K562 (cell line): Measurements from ENCODE around the gene DTNA. TPM values are rescaled to one million over a fixed set of nuclear protein-coding genes. Genes with fewer than 3 reads are reported as not detected.

Source experiments
- ATAC-seq: fragments of 200-7000 bp; cut with Tn5 transposase; 3 replicates; pipeline ENCODE4 v1.9.1; 2020; ENCODE audit warnings: moderate library complexity
- BruUV-seq: library from RNA; stranded (reverse); fragments of 400-500 nt; replicated peaks from 2 replicates; lab custom pipeline; 2021; lab: Mats Ljungman, UMichigan
- CTCF ChIA-PET: fragments of 300-600 bp; formaldehyde crosslinking; extraction: SDS; loops from one replicate; lab custom pipeline; 2021; ENCODE audit warnings: low intra/inter-chr PET ratio; lab: Yijun Ruan, JAX
- POLR2A ChIA-PET: fragments of 300-600, 350-650 bp; sonication (Branson Sonifier 250); formaldehyde crosslinking; extraction: SDS; loops from one replicate; lab custom pipeline; 2021; ENCODE audit warnings: antibody characterized with exemption, inconsistent platforms; lab: Yijun Ruan, JAX
- DNase-seq, 4 experiments: peaks; one replicate each; pipeline versions ENCODE4 v3.0.0 to v3.0.0-alpha.2; 2011 to 2018; ENCODE audit warnings: low spot score in 3 of 4, mixed read lengths in 3 of 4; ENCODE audit errors: extremely low read depth in 1 of 4
- FAIRE-seq: peaks from 2 replicates; lab custom pipeline; 2011; peaks lifted over from hg19 to GRCh38; lab: Jason Lieb, UNC
- H2AFZ ChIP-seq: 2 replicates; pipeline ENCODE4 v1.6.0; 2011; ENCODE audit warnings: low read depth, low read length, control low read depth, inconsistent platforms
- H3K27ac ChIP-seq: fragments of 200-600 bp; 3 replicates; pipeline ENCODE4 v1.8.0; 2011; ENCODE audit warnings: low read depth, mild to moderate bottlenecking, control low read depth, inconsistent platforms, low read length, moderate library complexity, mixed read lengths; ENCODE audit errors: extremely low read depth
- H3K27me3 ChIP-seq, 2 experiments: fragments of 300-600 bp in 1 of 2; 2 replicates in 1 of 2; 3 replicates in 1 of 2; pipeline versions ENCODE4 v1.6.0 to v1.8.0; 2011; ENCODE audit warnings: inconsistent platforms in 2 of 2, low read length in 2 of 2, mild to moderate bottlenecking in 1 of 2, mixed read lengths in 1 of 2, moderate library complexity in 1 of 2; ENCODE audit not compliant: control insufficient read depth in 2 of 2, insufficient read depth in 2 of 2
- H3K36me3 ChIP-seq: fragments of 300-600 bp; 3 replicates; pipeline ENCODE4 v1.8.0; 2011; ENCODE audit warnings: mild to moderate bottlenecking, low read length, inconsistent platforms; ENCODE audit not compliant: control insufficient read depth, insufficient read depth
- H3K4me1 ChIP-seq, 2 experiments: fragments of 200-600 bp in 1 of 2; replicated peaks in 1 of 2; 2 replicates in 1 of 2; 3 replicates in 1 of 2; pipeline versions ENCODE4 v1.5.1 to v1.8.0; 2011; ENCODE audit warnings: inconsistent platforms in 2 of 2, low read length in 2 of 2, mild to moderate bottlenecking in 1 of 2, mixed read lengths in 1 of 2, moderate library complexity in 1 of 2; ENCODE audit not compliant: control insufficient read depth in 2 of 2, insufficient read depth in 2 of 2
- H3K4me2 ChIP-seq: 2 replicates; pipeline ENCODE4 v1.6.1; 2011; ENCODE audit warnings: low read length, control low read depth, inconsistent platforms, mixed read lengths; ENCODE audit not compliant: insufficient read depth
- H3K4me3 ChIP-seq: fragments of 200-600 bp; sonication (generic), shearing (Covaris generic); 2 replicates; pipeline ENCODE4 v1.5.1; 2016; ENCODE audit warnings: control low read depth, inconsistent platforms
- H3K79me2 ChIP-seq: fragments of 200-600 bp; 3 replicates; pipeline ENCODE4 v1.8.0; 2011; ENCODE audit warnings: low read length, inconsistent platforms; ENCODE audit not compliant: control insufficient read depth, insufficient read depth
- H3K9ac ChIP-seq, 2 experiments: 2 replicates each; pipeline versions ENCODE4 v1.6.0 to v1.6.1; 2011; ENCODE audit warnings: low read depth in 2 of 2, low read length in 2 of 2, control low read depth in 1 of 2, inconsistent platforms in 1 of 2, mild to moderate bottlenecking in 1 of 2, mixed read lengths in 1 of 2; ENCODE audit not compliant: insufficient read depth in 1 of 2
- H3K9me1 ChIP-seq: one replicate; pipeline ENCODE4 v1.6.0; 2011; ENCODE audit warnings: inconsistent platforms, mild to moderate bottlenecking, low read length, moderate library complexity; ENCODE audit not compliant: control insufficient read depth, insufficient read depth
- H3K9me3 ChIP-seq: replicated peaks from 2 replicates; pipeline ENCODE4 v1.5.1; 2011; ENCODE audit warnings: low read depth, low read length, inconsistent platforms; ENCODE audit not compliant: control insufficient read depth, insufficient read depth
- H4K20me1 ChIP-seq: replicated peaks from 2 replicates; pipeline ENCODE4 v1.6.1; 2011; ENCODE audit warnings: low read length, inconsistent platforms, mixed read lengths; ENCODE audit not compliant: control insufficient read depth, insufficient read depth
- BRF1 ChIP-seq: IDR thresholded peaks from 3 replicates; pipeline ENCODE4 v1.6.1; 2011; ENCODE audit warnings: borderline replicate concordance, mild to moderate bottlenecking; ENCODE audit not compliant: insufficient read length; ENCODE audit errors: extremely low read depth
- C11orf30 ChIP-seq: fragments of 450-650 bp; IDR thresholded peaks from 2 replicates; pipeline ENCODE4 v1.6.1; 2016; ENCODE audit warnings: low read depth, mild to moderate bottlenecking
- CC2D1A ChIP-seq: fragments of 450-650 bp; IDR thresholded peaks from 2 replicates; pipeline ENCODE4 v1.6.1; 2017; ENCODE audit warnings: mild to moderate bottlenecking
- CREB3 ChIP-seq: fragments of 450-650 bp; conservative IDR thresholded peaks from 2 replicates; pipeline ENCODE4 v1.6.1; 2016; ENCODE audit warnings: missing genetic modification characterization, low read depth, mild to moderate bottlenecking, missing compliant biosample characterization, moderate library complexity
- DACH1 ChIP-seq: fragments of 450-650 bp; IDR thresholded peaks from 2 replicates; pipeline ENCODE4 v1.6.1; 2018; ENCODE audit not compliant: partially characterized antibody
- E2F3 ChIP-seq: fragments of 250-450 bp; sonication (Bioruptor Pico); IDR thresholded peaks from 2 replicates; pipeline ENCODE4 v1.4.0; 2020; ENCODE audit warnings: mild to moderate bottlenecking
- FOS ChIP-seq: IDR thresholded peaks from 3 replicates; pipeline ENCODE4 v1.6.1; 2011; ENCODE audit not compliant: insufficient read length; ENCODE audit errors: extremely low read depth
- HNRNPH1 ChIP-seq: fragments of 200-400 bp; formaldehyde crosslinking; optimal IDR thresholded peaks from 2 replicates; pipeline ENCODE3; 2017; ENCODE audit warnings: low read depth, mild to moderate bottlenecking, low read length, moderate library complexity
- MAZ ChIP-seq, 2 experiments: fragments of 450-650 bp in 1 of 2; sonication (generic) in 1 of 2; formaldehyde crosslinking; IDR thresholded peaks in 1 of 2; conservative IDR thresholded peaks in 1 of 2; 2 replicates each; pipeline versions ENCODE4 v1.4.0 to v1.5.0; 2020; ENCODE audit warnings: mild to moderate bottlenecking in 1 of 2, missing genetic modification reagents in 1 of 2
- NFIX ChIP-seq: fragments of 250-450 bp; sonication (Bioruptor Pico); IDR thresholded peaks from 2 replicates; pipeline ENCODE4 v1.4.0; 2020; ENCODE audit warnings: low read depth, mild to moderate bottlenecking, moderate library complexity
- SIRT6 ChIP-seq: IDR thresholded peaks from one replicate; pipeline ENCODE4 v1.6.1; 2012; ENCODE audit warnings: low read depth, mild to moderate bottlenecking, control low read depth, inconsistent platforms, low read length, moderate library complexity
- WGBS: fragments of 100-300 bp; shearing (Covaris generic); methylation state at CpG from one replicate; pipeline ENCODE4 v1.1.6; 2016; ENCODE audit warnings: low coverage, mixed read lengths; ENCODE audit not compliant: insufficient coverage; ENCODE audit errors: missing lambda C conversion rate; 5-methylcytosine and 5-hydroxymethylcytosine counted together
- in situ Hi-C: fragments of 300-500 bp; cut with MboI; formaldehyde crosslinking; loops from 4 replicates; pipeline ENCODE4 v1.15.0; 2018; ENCODE audit warnings: inconsistent platforms, mixed read lengths
- intact Hi-C: fragments of 100-400 bp; cut with micrococcal nuclease; formaldehyde crosslinking; loops from 2 replicates; pipeline ENCODE4 v1.14.2; 2022
- polyA plus RNA-seq, 8 experiments: library from polyadenylated mRNA; depleted of rRNA in 4 of 8; stranded (reverse) in 5 of 8; unstranded in 3 of 8; fragments of >200 nt; fragmentation: Nextera tagmentation in 2 of 8; fragmentation: Illumina TruSeq in 1 of 8; extraction: Ambion mirVana in 2 of 8; extraction: Trizol in 1 of 8; gene quantifications; 2 replicates each; pipeline versions ENCODE4 v1.2.1 to v1.2.3, GENCODE V29; 2011 to 2014; ENCODE audit warnings: inconsistent platforms in 1 of 8, missing spikeins in 1 of 8
- total RNA-seq, 7 experiments: library from RNA; depleted of rRNA in 6 of 7; stranded (reverse); fragments of >200 nt in 6 of 7; fragmentation: Illumina TruSeq in 2 of 7; extraction: Trizol in 2 of 7; gene quantifications; 2 replicates each; pipeline versions ENCODE4 v1.2.1 to v1.2.3, GENCODE V29; 2011 to 2021; ENCODE audit warnings: low replicate concordance in 1 of 7
- TF ChIP-seq, protein P1 (sequence below): fragments of 450-650 bp; IDR thresholded peaks from 2 replicates; pipeline ENCODE4 v1.7.0; 2016; ENCODE audit warnings: borderline replicate concordance
- TF ChIP-seq, protein P2 (sequence below): sonication (generic); formaldehyde crosslinking; IDR thresholded peaks from 2 replicates; pipeline ENCODE4 v1.8.0; 2022; ENCODE audit warnings: mild to moderate bottlenecking, missing genetic modification reagents

Gene DTNA
- total and polyA plus RNA-seq, 9 of the 15 experiments (the other 6 are each of a cell fraction or from before 2014, with no cell fraction given), result 0.07 to 2.4 (median 0.22) TPM; not detected in 2

DNA sequence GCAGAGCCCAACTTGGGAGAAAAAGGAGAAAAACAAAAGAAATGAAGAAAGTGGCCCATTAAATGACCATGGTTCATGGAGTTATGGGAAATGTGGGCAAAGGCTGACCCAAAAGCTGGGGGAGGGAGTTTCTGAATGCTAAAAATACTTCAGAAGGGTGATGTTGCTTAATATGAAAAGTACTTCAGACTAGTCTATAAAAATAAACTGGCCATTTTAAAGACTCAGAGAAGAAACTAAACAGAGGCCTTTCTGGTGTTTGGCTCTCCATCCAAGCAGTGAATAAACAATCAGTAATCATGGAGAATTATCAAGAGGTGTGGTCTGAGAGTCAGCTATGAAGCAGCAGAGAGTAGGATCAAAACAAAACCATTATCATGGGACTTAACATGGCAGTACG is 170.3 kb downstream of the DTNA start:
- no peak overlapping the region for H3K4me2 ChIP-seq
- CTCF ChIA-PET, result no interaction called here
- FAIRE-seq (no peak), ATAC-seq (no peak; the same call in 2 of the 3 replicates), DNase-seq (no peak)
- no peaks in the 10 kb centered on the region for H3K36me3 ChIP-seq
- no peak overlapping the region for H3K9ac ChIP-seq
- 5% methylated on average over 1 of the region's 1 CpG for WGBS
- H3K4me3 ChIP-seq, result no peak overlapping the region
- H3K9me1 ChIP-seq, result no peaks in the 10 kb centered on the region
- H3K9me3 ChIP-seq, result no peaks in the 10 kb centered on the region
- H3K27ac ChIP-seq, result no peak overlapping the region
- no peak for TF ChIP-seq E2F3 (CRISPR knock-in tag)
- no peak for TF ChIP-seq FOS
- TF ChIP-seq MAZ (CRISPR knock-in tag; conservative IDR thresholded peaks at IDR 0.05 in 1 of 2, IDR thresholded peaks at IDR 0.05 in 1 of 2), result no peak
- no peak for TF ChIP-seq BRF1
- TF ChIP-seq, protein P1, sequence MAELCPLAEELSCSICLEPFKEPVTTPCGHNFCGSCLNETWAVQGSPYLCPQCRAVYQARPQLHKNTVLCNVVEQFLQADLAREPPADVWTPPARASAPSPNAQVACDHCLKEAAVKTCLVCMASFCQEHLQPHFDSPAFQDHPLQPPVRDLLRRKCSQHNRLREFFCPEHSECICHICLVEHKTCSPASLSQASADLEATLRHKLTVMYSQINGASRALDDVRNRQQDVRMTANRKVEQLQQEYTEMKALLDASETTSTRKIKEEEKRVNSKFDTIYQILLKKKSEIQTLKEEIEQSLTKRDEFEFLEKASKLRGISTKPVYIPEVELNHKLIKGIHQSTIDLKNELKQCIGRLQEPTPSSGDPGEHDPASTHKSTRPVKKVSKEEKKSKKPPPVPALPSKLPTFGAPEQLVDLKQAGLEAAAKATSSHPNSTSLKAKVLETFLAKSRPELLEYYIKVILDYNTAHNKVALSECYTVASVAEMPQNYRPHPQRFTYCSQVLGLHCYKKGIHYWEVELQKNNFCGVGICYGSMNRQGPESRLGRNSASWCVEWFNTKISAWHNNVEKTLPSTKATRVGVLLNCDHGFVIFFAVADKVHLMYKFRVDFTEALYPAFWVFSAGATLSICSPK, result no peak
- TF ChIP-seq HNRNPH1, result no peak
- no peak for TF ChIP-seq NFIX (CRISPR knock-in tag)
- TF ChIP-seq DACH1, result no peak
- TF ChIP-seq, protein P2, sequence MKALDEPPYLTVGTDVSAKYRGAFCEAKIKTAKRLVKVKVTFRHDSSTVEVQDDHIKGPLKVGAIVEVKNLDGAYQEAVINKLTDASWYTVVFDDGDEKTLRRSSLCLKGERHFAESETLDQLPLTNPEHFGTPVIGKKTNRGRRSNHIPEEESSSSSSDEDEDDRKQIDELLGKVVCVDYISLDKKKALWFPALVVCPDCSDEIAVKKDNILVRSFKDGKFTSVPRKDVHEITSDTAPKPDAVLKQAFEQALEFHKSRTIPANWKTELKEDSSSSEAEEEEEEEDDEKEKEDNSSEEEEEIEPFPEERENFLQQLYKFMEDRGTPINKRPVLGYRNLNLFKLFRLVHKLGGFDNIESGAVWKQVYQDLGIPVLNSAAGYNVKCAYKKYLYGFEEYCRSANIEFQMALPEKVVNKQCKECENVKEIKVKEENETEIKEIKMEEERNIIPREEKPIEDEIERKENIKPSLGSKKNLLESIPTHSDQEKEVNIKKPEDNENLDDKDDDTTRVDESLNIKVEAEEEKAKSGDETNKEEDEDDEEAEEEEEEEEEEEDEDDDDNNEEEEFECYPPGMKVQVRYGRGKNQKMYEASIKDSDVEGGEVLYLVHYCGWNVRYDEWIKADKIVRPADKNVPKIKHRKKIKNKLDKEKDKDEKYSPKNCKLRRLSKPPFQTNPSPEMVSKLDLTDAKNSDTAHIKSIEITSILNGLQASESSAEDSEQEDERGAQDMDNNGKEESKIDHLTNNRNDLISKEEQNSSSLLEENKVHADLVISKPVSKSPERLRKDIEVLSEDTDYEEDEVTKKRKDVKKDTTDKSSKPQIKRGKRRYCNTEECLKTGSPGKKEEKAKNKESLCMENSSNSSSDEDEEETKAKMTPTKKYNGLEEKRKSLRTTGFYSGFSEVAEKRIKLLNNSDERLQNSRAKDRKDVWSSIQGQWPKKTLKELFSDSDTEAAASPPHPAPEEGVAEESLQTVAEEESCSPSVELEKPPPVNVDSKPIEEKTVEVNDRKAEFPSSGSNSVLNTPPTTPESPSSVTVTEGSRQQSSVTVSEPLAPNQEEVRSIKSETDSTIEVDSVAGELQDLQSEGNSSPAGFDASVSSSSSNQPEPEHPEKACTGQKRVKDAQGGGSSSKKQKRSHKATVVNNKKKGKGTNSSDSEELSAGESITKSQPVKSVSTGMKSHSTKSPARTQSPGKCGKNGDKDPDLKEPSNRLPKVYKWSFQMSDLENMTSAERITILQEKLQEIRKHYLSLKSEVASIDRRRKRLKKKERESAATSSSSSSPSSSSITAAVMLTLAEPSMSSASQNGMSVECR (CRISPR knock-in tag), result no peak
- no peak for TF ChIP-seq CC2D1A
- no peak for TF ChIP-seq SIRT6
- TF ChIP-seq C11orf30, result no peak
- no peak for TF ChIP-seq CREB3
- intact Hi-C loops, result no loop called here
- no peaks in the 10 kb centered on the region for H3K79me2 ChIP-seq
- no TSS peak for BruUV-seq
- H2AFZ ChIP-seq, result no peak overlapping the region
- no peaks in the 10 kb centered on the region for H3K27me3 ChIP-seq
- H3K4me1 ChIP-seq, result no peaks in the 10 kb centered on the region
- in situ Hi-C loops, result no loop called here
- POLR2A ChIA-PET, result no interaction called here
- no peaks in the 10 kb centered on the region for H4K20me1 ChIP-seq
